Neural cell (in vitro differentiated cells): ENCODE data around the gene TAF5L.

Source experiments
- EP300 ChIP-seq: fragments of 450-650 bp; conservative IDR thresholded peaks from 2 replicates; pipeline ENCODE4 v1.6.1; 2014; ENCODE audit warnings: antibody characterized with exemption, mild to moderate bottlenecking, moderate library complexity; ENCODE audit not compliant: poor library complexity, severe bottlenecking
- EZH2 ChIP-seq: fragments of 200-600, 300-800 bp; shearing (Covaris generic), sonication (generic); IDR thresholded peaks from 2 replicates; pipeline ENCODE4 v1.6.1; 2014; ENCODE audit warnings: antibody characterized with exemption, low read length, borderline replicate concordance, mild to moderate bottlenecking; ENCODE audit not compliant: insufficient read depth, poor library complexity, severe bottlenecking
- MXI1 ChIP-seq: fragments of 450-650 bp; conservative IDR thresholded peaks from 2 replicates; pipeline ENCODE4 v1.6.1; 2014; ENCODE audit warnings: antibody characterized with exemption, mild to moderate bottlenecking; ENCODE audit not compliant: poor library complexity, severe bottlenecking
- POLR2AphosphoS5 ChIP-seq: IDR thresholded peaks from 2 replicates; pipeline ENCODE4 v1.6.1; 2012
- RAD21 ChIP-seq: fragments of 450-650 bp; conservative IDR thresholded peaks from 2 replicates; pipeline ENCODE4 v1.6.1; 2014; ENCODE audit warnings: antibody characterized with exemption, mild to moderate bottlenecking, moderate library complexity
- SMC3 ChIP-seq: fragments of 450-650 bp; conservative IDR thresholded peaks from 2 replicates; pipeline ENCODE4 v1.6.1; 2014; ENCODE audit warnings: antibody characterized with exemption, mild to moderate bottlenecking, moderate library complexity; ENCODE audit not compliant: poor library complexity
- TAF1 ChIP-seq: IDR thresholded peaks from 2 replicates; pipeline ENCODE4 v1.6.1; 2012; ENCODE audit warnings: low read depth
- TF ChIP-seq, protein P1 (sequence below): fragments of 450-650 bp; IDR thresholded peaks from 2 replicates; pipeline ENCODE4 v1.5.1; 2014; ENCODE audit warnings: antibody characterized with exemption, mild to moderate bottlenecking, moderate library complexity; ENCODE audit not compliant: poor library complexity, severe bottlenecking
- TF ChIP-seq, protein P2 (sequence below): IDR thresholded peaks from 2 replicates; pipeline ENCODE4 v1.6.1; 2012; ENCODE audit warnings: borderline replicate concordance

DNA sequence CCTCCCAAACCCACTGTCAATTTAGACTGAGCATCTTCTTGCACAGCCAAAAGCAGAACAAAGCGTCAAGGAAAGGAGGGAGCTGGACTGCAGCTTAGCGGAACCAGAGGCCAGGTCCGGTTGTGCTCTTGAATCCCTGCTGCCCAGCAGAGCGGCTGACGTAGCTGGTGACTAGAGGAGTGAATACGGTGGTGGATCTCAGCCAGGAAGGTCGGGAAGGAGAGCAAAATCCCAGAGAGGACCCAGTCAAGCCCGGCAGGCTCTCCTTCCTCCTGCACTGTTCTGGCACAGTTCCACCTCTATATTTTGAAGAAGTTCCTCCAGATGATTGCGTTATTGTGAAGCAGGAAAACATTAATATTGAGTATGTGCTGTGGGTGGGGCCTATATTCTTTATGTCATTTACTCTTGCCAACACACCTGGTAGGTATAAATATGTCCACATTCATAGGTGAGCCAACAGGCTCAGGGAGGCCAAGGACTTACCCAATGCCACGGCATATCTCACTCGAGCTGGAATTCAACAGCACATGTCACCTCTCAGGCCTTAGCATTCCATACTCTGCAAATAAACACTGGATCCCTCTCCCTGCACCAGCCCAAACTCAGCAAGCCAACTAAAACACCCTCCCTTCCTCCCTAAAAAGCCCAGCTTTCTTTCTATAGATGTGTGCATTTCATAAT, 43.8 kb downstream of the TAF5L start:
- TF ChIP-seq, protein P1, sequence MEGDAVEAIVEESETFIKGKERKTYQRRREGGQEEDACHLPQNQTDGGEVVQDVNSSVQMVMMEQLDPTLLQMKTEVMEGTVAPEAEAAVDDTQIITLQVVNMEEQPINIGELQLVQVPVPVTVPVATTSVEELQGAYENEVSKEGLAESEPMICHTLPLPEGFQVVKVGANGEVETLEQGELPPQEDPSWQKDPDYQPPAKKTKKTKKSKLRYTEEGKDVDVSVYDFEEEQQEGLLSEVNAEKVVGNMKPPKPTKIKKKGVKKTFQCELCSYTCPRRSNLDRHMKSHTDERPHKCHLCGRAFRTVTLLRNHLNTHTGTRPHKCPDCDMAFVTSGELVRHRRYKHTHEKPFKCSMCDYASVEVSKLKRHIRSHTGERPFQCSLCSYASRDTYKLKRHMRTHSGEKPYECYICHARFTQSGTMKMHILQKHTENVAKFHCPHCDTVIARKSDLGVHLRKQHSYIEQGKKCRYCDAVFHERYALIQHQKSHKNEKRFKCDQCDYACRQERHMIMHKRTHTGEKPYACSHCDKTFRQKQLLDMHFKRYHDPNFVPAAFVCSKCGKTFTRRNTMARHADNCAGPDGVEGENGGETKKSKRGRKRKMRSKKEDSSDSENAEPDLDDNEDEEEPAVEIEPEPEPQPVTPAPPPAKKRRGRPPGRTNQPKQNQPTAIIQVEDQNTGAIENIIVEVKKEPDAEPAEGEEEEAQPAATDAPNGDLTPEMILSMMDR: no peak
- TF ChIP-seq EP300: no peak
- TF ChIP-seq MXI1: no peak
- TF ChIP-seq, protein P2, sequence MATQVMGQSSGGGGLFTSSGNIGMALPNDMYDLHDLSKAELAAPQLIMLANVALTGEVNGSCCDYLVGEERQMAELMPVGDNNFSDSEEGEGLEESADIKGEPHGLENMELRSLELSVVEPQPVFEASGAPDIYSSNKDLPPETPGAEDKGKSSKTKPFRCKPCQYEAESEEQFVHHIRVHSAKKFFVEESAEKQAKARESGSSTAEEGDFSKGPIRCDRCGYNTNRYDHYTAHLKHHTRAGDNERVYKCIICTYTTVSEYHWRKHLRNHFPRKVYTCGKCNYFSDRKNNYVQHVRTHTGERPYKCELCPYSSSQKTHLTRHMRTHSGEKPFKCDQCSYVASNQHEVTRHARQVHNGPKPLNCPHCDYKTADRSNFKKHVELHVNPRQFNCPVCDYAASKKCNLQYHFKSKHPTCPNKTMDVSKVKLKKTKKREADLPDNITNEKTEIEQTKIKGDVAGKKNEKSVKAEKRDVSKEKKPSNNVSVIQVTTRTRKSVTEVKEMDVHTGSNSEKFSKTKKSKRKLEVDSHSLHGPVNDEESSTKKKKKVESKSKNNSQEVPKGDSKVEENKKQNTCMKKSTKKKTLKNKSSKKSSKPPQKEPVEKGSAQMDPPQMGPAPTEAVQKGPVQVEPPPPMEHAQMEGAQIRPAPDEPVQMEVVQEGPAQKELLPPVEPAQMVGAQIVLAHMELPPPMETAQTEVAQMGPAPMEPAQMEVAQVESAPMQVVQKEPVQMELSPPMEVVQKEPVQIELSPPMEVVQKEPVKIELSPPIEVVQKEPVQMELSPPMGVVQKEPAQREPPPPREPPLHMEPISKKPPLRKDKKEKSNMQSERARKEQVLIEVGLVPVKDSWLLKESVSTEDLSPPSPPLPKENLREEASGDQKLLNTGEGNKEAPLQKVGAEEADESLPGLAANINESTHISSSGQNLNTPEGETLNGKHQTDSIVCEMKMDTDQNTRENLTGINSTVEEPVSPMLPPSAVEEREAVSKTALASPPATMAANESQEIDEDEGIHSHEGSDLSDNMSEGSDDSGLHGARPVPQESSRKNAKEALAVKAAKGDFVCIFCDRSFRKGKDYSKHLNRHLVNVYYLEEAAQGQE: no peak
- no peak for TF ChIP-seq POLR2AphosphoS5
- no peak for TF ChIP-seq EZH2
- TF ChIP-seq TAF1: no peak
- TF ChIP-seq RAD21: no peak
- TF ChIP-seq SMC3: no peak
